GM23338 (cell line): ENCODE measurements around the gene DDIAS. TPM values are rescaled to one million over a fixed set of nuclear protein-coding genes. Genes with fewer than 3 reads are reported as not detected.

Experiments
- ATAC-seq: fragments of 200-7000 bp; cut with Tn5 transposase; 3 replicates; pipeline ENCODE4 v1.9.1; 2020
- DNase-seq: peaks from one replicate; pipeline ENCODE4 v3.0.0-alpha.2; 2015; ENCODE audit warnings: low spot score
- H2AFZ ChIP-seq: fragments of 200-600 bp; sonication (generic); 2 replicates; pipeline ENCODE4 v1.8.0; 2016; ENCODE audit warnings: antibody characterized with exemption, mild to moderate bottlenecking, moderate library complexity
- H3F3A ChIP-seq: fragments of 200-600 bp; sonication (generic); replicated peaks from 2 replicates; pipeline ENCODE4 v1.8.0; 2017; ENCODE audit warnings: antibody characterized with exemption, mixed run types, low read depth
- H3K27ac ChIP-seq: fragments of 200-600 bp; sonication (generic); 2 replicates; pipeline ENCODE4 v1.6.1; 2016; ENCODE audit warnings: low read depth
- H3K27me3 ChIP-seq: fragments of 200-600 bp; sonication (generic); 2 replicates; pipeline ENCODE4 v1.8.0; 2016; ENCODE audit warnings: mild to moderate bottlenecking, mixed run types, moderate library complexity; ENCODE audit not compliant: insufficient read depth
- H3K36me3 ChIP-seq: fragments of 200-600 bp; sonication (generic); 2 replicates; pipeline ENCODE4 v1.8.0; 2016; ENCODE audit warnings: mild to moderate bottlenecking; ENCODE audit not compliant: insufficient read depth
- H3K4me1 ChIP-seq: fragments of 200-600 bp; sonication (generic); 2 replicates; pipeline ENCODE4 v1.8.0; 2016; ENCODE audit warnings: mild to moderate bottlenecking, moderate library complexity; ENCODE audit not compliant: insufficient read depth
- H3K4me2 ChIP-seq: fragments of 200-600 bp; sonication (generic); 2 replicates; pipeline ENCODE4 v1.7.1; 2017; ENCODE audit warnings: mixed run types
- H3K4me3 ChIP-seq: fragments of 200-600 bp; sonication (generic); 2 replicates; pipeline ENCODE4 v1.6.1; 2016; ENCODE audit warnings: mixed run types
- H3K79me2 ChIP-seq: fragments of 200-600 bp; sonication (generic); replicated peaks from 2 replicates; pipeline ENCODE4 v1.8.0; 2017; ENCODE audit warnings: mild to moderate bottlenecking; ENCODE audit not compliant: insufficient read depth
- H3K9me2 ChIP-seq: fragments of 200-600 bp; sonication (generic); 2 replicates; pipeline ENCODE4 v1.8.0; 2017; ENCODE audit not compliant: insufficient read depth
- H4K20me1 ChIP-seq: fragments of 200-600 bp; sonication (generic); replicated peaks from 2 replicates; pipeline ENCODE4 v1.8.0; 2017; ENCODE audit warnings: mild to moderate bottlenecking; ENCODE audit not compliant: insufficient read depth
- H3K27ac Mint-ChIP-seq: 2 replicates; pipeline ENCODE4 v1.8.0; 2020; ENCODE audit warnings: inconsistent platforms, mild to moderate bottlenecking, moderate library complexity, mixed read lengths
- H3K27me3 Mint-ChIP-seq: 3 replicates; pipeline ENCODE4 v1.8.0; 2022; ENCODE audit warnings: low read depth, mild to moderate bottlenecking, moderate library complexity, mixed read lengths, inconsistent platforms; ENCODE audit not compliant: insufficient read depth, poor library complexity
- H3K36me3 Mint-ChIP-seq: 3 replicates; pipeline ENCODE4 v1.8.0; 2021; ENCODE audit warnings: low read depth, mild to moderate bottlenecking, inconsistent platforms, moderate library complexity, mixed read lengths
- H3K4me1 Mint-ChIP-seq: 3 replicates; pipeline ENCODE4 v1.8.0; 2020; ENCODE audit warnings: mild to moderate bottlenecking, inconsistent platforms, mixed read lengths
- H3K4me3 Mint-ChIP-seq: 3 replicates; pipeline ENCODE4 v1.8.0; 2021; ENCODE audit warnings: moderate library complexity, mild to moderate bottlenecking, inconsistent platforms, mixed read lengths
- H3K9me3 Mint-ChIP-seq: 3 replicates; pipeline ENCODE4 v1.8.0; 2020; ENCODE audit warnings: moderate library complexity, mild to moderate bottlenecking, inconsistent platforms, mixed read lengths
- CREB1 ChIP-seq: fragments of 250-450 bp; sonication (Bioruptor Pico); IDR thresholded peaks from 2 replicates; pipeline ENCODE4 v1.5.0; 2020; ENCODE audit warnings: low read depth, mild to moderate bottlenecking, moderate library complexity
- CTCF ChIP-seq, 2 experiments: fragments of 200-600 bp in 1 of 2; sonication (generic) in 1 of 2; conservative IDR thresholded peaks; 2 replicates each; pipeline versions ENCODE4 v1.5.1 to v1.6.1; 2016 to 2017; ENCODE audit warnings: antibody characterized with exemption in 2 of 2, low read depth in 2 of 2, mild to moderate bottlenecking in 2 of 2, moderate library complexity in 1 of 2
- ETS1 ChIP-seq: IDR thresholded peaks from 2 replicates; pipeline ENCODE4 v1.6.1; 2016; ENCODE audit warnings: antibody characterized with exemption
- EZH2 ChIP-seq: fragments of 200-600 bp; sonication (generic); IDR thresholded peaks from one replicate; pipeline ENCODE4 v1.8.0; 2017; ENCODE audit warnings: antibody characterized with exemption, mild to moderate bottlenecking, low read depth; ENCODE audit not compliant: unreplicated experiment
- EZH2phosphoT487 ChIP-seq: fragments of 200-600 bp; sonication (generic); IDR thresholded peaks from one replicate; pipeline ENCODE4 v1.8.1; 2018; ENCODE audit warnings: antibody characterized with exemption; ENCODE audit not compliant: unreplicated experiment
- JUNB ChIP-seq: IDR thresholded peaks from one replicate; pipeline ENCODE4 v1.6.1; 2016; ENCODE audit warnings: antibody characterized with exemption; ENCODE audit not compliant: unreplicated experiment
- NANOG ChIP-seq: IDR thresholded peaks from 2 replicates; pipeline ENCODE4 v1.6.1; 2016; ENCODE audit warnings: antibody characterized with exemption, borderline replicate concordance
- REST ChIP-seq: IDR thresholded peaks from one replicate; pipeline ENCODE4 v1.6.1; 2018; ENCODE audit warnings: antibody characterized with exemption; ENCODE audit not compliant: unreplicated experiment
- STAT1 ChIP-seq: IDR thresholded peaks from one replicate; pipeline ENCODE4 v1.6.1; 2016; ENCODE audit warnings: antibody characterized with exemption; ENCODE audit not compliant: unreplicated experiment
- ZNF114 ChIP-seq: fragments of 250-450 bp; sonication (Bioruptor Pico); IDR thresholded peaks from 2 replicates; pipeline ENCODE4 v1.5.0; 2020; ENCODE audit warnings: mild to moderate bottlenecking, moderate library complexity
- ZNF331 ChIP-seq: fragments of 250-450 bp; sonication (Bioruptor Pico); IDR thresholded peaks from 2 replicates; pipeline ENCODE4 v1.5.0; 2020; ENCODE audit warnings: low read depth, mild to moderate bottlenecking, moderate library complexity
- ZNF462 ChIP-seq: fragments of 250-450 bp; sonication (Bioruptor Pico); IDR thresholded peaks from 2 replicates; pipeline ENCODE4 v1.5.0; 2020; ENCODE audit warnings: mild to moderate bottlenecking, moderate library complexity
- polyA plus RNA-seq: library from polyadenylated mRNA; unstranded; fragments of >200 nt; fragmentation: Nextera tagmentation; extraction: Ambion mirVana; gene quantifications from 2 replicates; pipeline ENCODE4 v1.2.1, GENCODE V29; 2016
- total RNA-seq: library from RNA; depleted of rRNA; stranded (reverse); fragments of >200 nt; shearing (Covaris generic); gene quantifications from 2 replicates; pipeline ENCODE4 v1.2.3, GENCODE V29; 2014

DDIAS gene
- total and polyA plus RNA-seq, 2 experiments from 2014 or later: 19.5 to 53.0 TPM

- no peaks in the 10 kb centered on the region for H3F3A ChIP-seq
- no peaks in the 10 kb centered on the region for H3K9me3 Mint-ChIP-seq
- no peak overlapping the region for H3K27ac Mint-ChIP-seq
- H3K4me3 Mint-ChIP-seq: no peak overlapping the region
- no peaks in the 10 kb centered on the region for H4K20me1 ChIP-seq
- H3K4me1 Mint-ChIP-seq: no peaks in the 10 kb centered on the region
- no peak overlapping the region for H3K27ac ChIP-seq
- no peaks in the 10 kb centered on the region for H3K9me2 ChIP-seq
- no peaks in the 10 kb centered on the region for H3K27me3 ChIP-seq
- TF ChIP-seq ZNF114 (CRISPR knock-in tag): no peak
- no peak for TF ChIP-seq CREB1
- TF ChIP-seq CTCF (conservative IDR thresholded peaks at IDR 0.05; ENCODE audit: low read depth in 2 of 2): no peak
- TF ChIP-seq REST: no peak
- no peak for TF ChIP-seq EZH2
- no peak for TF ChIP-seq ZNF331
- no peak for TF ChIP-seq STAT1
- no peak for TF ChIP-seq JUNB
- TF ChIP-seq ETS1: no peak
- TF ChIP-seq EZH2phosphoT487: no peak
- no peak for TF ChIP-seq ZNF462
- no peak for TF ChIP-seq NANOG
- no peak overlapping the region for H3K4me2 ChIP-seq
- H3K79me2 ChIP-seq: no peaks in the 10 kb centered on the region
- ATAC-seq (no peak), DNase-seq (no peak)
- H3K36me3 Mint-ChIP-seq: no peaks in the 10 kb centered on the region
- H3K27me3 Mint-ChIP-seq: no peaks in the 10 kb centered on the region
- H3K4me3 ChIP-seq: no peak overlapping the region
- no peak overlapping the region for H2AFZ ChIP-seq
- H3K36me3 ChIP-seq: no peaks in the 10 kb centered on the region
- H3K4me1 ChIP-seq: no peaks in the 10 kb centered on the region
These were observed 68.3 kb downstream of the DDIAS start for GRCh38 chr11:82969811-82970210.
